Measurements from ENCODE around the gene NPPA. TPM values are rescaled to one million over a fixed set of nuclear protein-coding genes. Genes with fewer than 3 reads are reported as not detected.

The NPPA gene
- total RNA-seq, 1 experiment from 2014 or later, result not detected

DNA sequence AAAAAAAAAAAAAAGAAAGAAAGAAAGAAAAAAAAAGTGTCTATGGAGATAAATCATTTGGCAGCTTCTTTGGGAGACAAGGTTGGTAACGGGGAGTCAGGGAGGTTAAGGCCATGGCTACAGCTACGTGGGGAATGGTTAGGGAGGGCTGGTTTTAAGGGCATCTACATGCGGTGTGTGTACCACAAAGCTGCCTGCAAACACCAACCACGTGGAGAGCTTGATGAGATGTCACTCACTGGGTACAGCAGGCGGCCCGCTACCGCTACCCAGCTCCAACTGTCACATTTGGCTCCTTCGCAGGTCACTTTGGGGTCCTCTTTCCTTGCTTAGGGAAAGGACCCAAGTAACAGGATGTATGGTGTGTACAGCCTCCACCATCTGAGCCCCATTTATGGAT lies 6.9 kb upstream of the NPPA start:
- Histone ChIP-seq H3K4me2 (ENCODE audit: insufficient read depth, insufficient read length, low read length) (no peak overlapping the region), H3K79me2 (ENCODE audit: insufficient read depth, low read length) (no peaks in the 10 kb centered on the region), H2BK20ac (ENCODE audit: low read depth, low read length, poor library complexity, severe bottlenecking) (no peak overlapping the region), H3K18ac (ENCODE audit: insufficient read length, low read depth, low read length) (no peak overlapping the region), H2BK15ac (ENCODE audit: low read depth, low read length) (no peak overlapping the region), H4K20me1 (ENCODE audit: control insufficient read depth, insufficient read depth, insufficient read length) (no peaks in the 10 kb centered on the region), H3K23ac (ENCODE audit: insufficient read length, low read depth, low read length) (no peak overlapping the region), H3K4ac (ENCODE audit: low read depth, low read length) (no peak overlapping the region), H2BK5ac (ENCODE audit: insufficient read length, low read length) (no peak overlapping the region), H3T11ph (ENCODE audit: low read length) (no peak overlapping the region), H4K91ac (ENCODE audit: insufficient read length, low read depth, low read length) (no peak overlapping the region), H3K27ac (ENCODE audit: insufficient read length, low read depth, low read length) (no peak overlapping the region), H3K79me1 (ENCODE audit: insufficient read depth, low read depth, low read length, poor library complexity, severe bottlenecking) (no peaks in the 10 kb centered on the region), H3K4me1 (ENCODE audit: insufficient read depth, low read length) (no peaks in the 10 kb centered on the region), H2AFZ (ENCODE audit: low read length) (no peak overlapping the region), H3K9ac (ENCODE audit: extremely low read depth, insufficient read length, low read length) (no peak overlapping the region), H3K9me3 (ENCODE audit: control insufficient read depth, low read depth, low read length) (no peaks in the 10 kb centered on the region), H4K8ac (replicated peaks; ENCODE audit: insufficient read length, low read depth, low read length) (no peak overlapping the region), H3K14ac (ENCODE audit: insufficient read depth, low read length) (no peak overlapping the region), H3K23me2 (ENCODE audit: insufficient read length, low read depth, low read length, poor library complexity, severe bottlenecking) (no peaks in the 10 kb centered on the region), H4K5ac (ENCODE audit: insufficient read length, low read depth, low read length) (no peak overlapping the region), H3K56ac (ENCODE audit: insufficient read length, low read depth, low read length) (no peak overlapping the region), H2BK120ac (ENCODE audit: low read depth, low read length, poor library complexity, severe bottlenecking) (no peak overlapping the region), H2BK12ac (ENCODE audit: insufficient read length, low read depth, low read length) (no peak overlapping the region), H3K27me3 (ENCODE audit: insufficient read depth, low read length) (no peaks in the 10 kb centered on the region; the same call in 1 of the 2 replicates), H2AK5ac (ENCODE audit: insufficient read length, low read length) (no peak overlapping the region)
- DNase-seq, result no peak
- Mint-ChIP-seq H3K27ac (no peak overlapping the region), H3K27me3 (ENCODE audit: low read depth) (peaks cover 47% of the 10 kb centered on the region), H3K9me3 (no peaks in the 10 kb centered on the region), H3K36me3 (ENCODE audit: insufficient read depth in 1 of 3, low read depth in 3 of 3) (no peaks in the 10 kb centered on the region), H3K4me1 (peaks cover 6 to 15% of the 10 kb centered on the region in 2 experiments; a peak in 3 of 4 replicates), H3K4me3 (no peak overlapping the region)
- WGBS (ENCODE audit: extremely low coverage, insufficient read length, low lambda C conversion rate), result no CpG with 5 or more reads among the region's 8 CpGs
- TF ChIP-seq, protein P1, sequence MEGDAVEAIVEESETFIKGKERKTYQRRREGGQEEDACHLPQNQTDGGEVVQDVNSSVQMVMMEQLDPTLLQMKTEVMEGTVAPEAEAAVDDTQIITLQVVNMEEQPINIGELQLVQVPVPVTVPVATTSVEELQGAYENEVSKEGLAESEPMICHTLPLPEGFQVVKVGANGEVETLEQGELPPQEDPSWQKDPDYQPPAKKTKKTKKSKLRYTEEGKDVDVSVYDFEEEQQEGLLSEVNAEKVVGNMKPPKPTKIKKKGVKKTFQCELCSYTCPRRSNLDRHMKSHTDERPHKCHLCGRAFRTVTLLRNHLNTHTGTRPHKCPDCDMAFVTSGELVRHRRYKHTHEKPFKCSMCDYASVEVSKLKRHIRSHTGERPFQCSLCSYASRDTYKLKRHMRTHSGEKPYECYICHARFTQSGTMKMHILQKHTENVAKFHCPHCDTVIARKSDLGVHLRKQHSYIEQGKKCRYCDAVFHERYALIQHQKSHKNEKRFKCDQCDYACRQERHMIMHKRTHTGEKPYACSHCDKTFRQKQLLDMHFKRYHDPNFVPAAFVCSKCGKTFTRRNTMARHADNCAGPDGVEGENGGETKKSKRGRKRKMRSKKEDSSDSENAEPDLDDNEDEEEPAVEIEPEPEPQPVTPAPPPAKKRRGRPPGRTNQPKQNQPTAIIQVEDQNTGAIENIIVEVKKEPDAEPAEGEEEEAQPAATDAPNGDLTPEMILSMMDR (conservative IDR thresholded peaks at IDR 0.05), result no peak

All from H9 (cell line).